ENCODE results near the gene B4GALT5.

- TF ChIP-seq EZH2 (IDR thresholded peaks at IDR 0.05) (no peak), POLR2AphosphoS5 (IDR thresholded peaks at IDR 0.05; ENCODE audit: borderline replicate concordance, low read depth, low read length) (no peak), FOXP2 (optimal IDR thresholded peaks at IDR 0.05; ENCODE audit: control extremely low read depth, extremely low read length, insufficient read depth) (no peak)
Observed at GRCh38 chr20:49739042-49739441, 25.4 kb upstream of the B4GALT5 start.
